Calu3 (cell line): ENCODE results near the gene ENOPH1. TPM values are rescaled to one million over a fixed set of nuclear protein-coding genes. Genes with fewer than 3 reads are reported as not detected.

Experiments
- BruUV-seq: library from RNA; stranded (reverse); fragments of 400-500 nt; replicated peaks from 2 replicates; lab custom pipeline; 2021; lab: Mats Ljungman, UMichigan
- CTCF ChIA-PET: fragments of 300-600 bp; sonication (Branson Sonifier 250); formaldehyde crosslinking; loops from one replicate; lab custom pipeline; 2022; ENCODE audit warnings: antibody characterized with exemption; lab: Charles Lee
- DNase-seq: peaks from one replicate; pipeline ENCODE4 v3.0.0; 2022
- H3K27ac Mint-ChIP-seq: one replicate; pipeline ENCODE4 v1.8.0; 2022; ENCODE audit warnings: mixed read lengths; ENCODE audit not compliant: unreplicated experiment
- H3K27me3 Mint-ChIP-seq: one replicate; pipeline ENCODE4 v1.8.0; 2022; ENCODE audit warnings: mixed read lengths; ENCODE audit not compliant: unreplicated experiment
- H3K36me3 Mint-ChIP-seq: one replicate; pipeline ENCODE4 v1.8.0; 2022; ENCODE audit warnings: mild to moderate bottlenecking, moderate library complexity, mixed read lengths; ENCODE audit not compliant: insufficient read depth, unreplicated experiment
- H3K4me1 Mint-ChIP-seq: one replicate; pipeline ENCODE4 v1.8.0; 2022; ENCODE audit warnings: mild to moderate bottlenecking, low read depth, mixed read lengths; ENCODE audit not compliant: unreplicated experiment
- H3K4me3 Mint-ChIP-seq: one replicate; pipeline ENCODE4 v1.8.0; 2022; ENCODE audit warnings: mild to moderate bottlenecking, low read depth, moderate library complexity, mixed read lengths; ENCODE audit not compliant: unreplicated experiment
- H3K9me3 Mint-ChIP-seq: one replicate; pipeline ENCODE4 v1.8.0; 2022; ENCODE audit warnings: low read depth, mixed read lengths; ENCODE audit not compliant: unreplicated experiment
- intact Hi-C: fragments of 100-400 bp; cut with micrococcal nuclease; formaldehyde crosslinking; loops from one replicate; pipeline ENCODE4 v1.10.0; 2022; ENCODE audit not compliant: unreplicated experiment
- total RNA-seq: library from RNA; stranded (reverse); gene quantifications from 2 replicates; pipeline ENCODE4 v1.2.3, GENCODE V29; 2022
- TF ChIP-seq, protein P1 (sequence below): fragments of 200-600 bp; IDR thresholded peaks from one replicate; pipeline ENCODE4 v1.8.0; 2022; ENCODE audit warnings: antibody characterized with exemption; ENCODE audit not compliant: unreplicated experiment

Gene ENOPH1
- total RNA-seq, 1 experiment from 2014 or later = 43.6 TPM

- peaks cover 20% of the 10 kb centered on the region for H3K36me3 Mint-ChIP-seq
- H3K4me3 Mint-ChIP-seq = no peak overlapping the region
- TF ChIP-seq, protein P1, sequence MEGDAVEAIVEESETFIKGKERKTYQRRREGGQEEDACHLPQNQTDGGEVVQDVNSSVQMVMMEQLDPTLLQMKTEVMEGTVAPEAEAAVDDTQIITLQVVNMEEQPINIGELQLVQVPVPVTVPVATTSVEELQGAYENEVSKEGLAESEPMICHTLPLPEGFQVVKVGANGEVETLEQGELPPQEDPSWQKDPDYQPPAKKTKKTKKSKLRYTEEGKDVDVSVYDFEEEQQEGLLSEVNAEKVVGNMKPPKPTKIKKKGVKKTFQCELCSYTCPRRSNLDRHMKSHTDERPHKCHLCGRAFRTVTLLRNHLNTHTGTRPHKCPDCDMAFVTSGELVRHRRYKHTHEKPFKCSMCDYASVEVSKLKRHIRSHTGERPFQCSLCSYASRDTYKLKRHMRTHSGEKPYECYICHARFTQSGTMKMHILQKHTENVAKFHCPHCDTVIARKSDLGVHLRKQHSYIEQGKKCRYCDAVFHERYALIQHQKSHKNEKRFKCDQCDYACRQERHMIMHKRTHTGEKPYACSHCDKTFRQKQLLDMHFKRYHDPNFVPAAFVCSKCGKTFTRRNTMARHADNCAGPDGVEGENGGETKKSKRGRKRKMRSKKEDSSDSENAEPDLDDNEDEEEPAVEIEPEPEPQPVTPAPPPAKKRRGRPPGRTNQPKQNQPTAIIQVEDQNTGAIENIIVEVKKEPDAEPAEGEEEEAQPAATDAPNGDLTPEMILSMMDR = no peak
- no TSS peak for BruUV-seq
- no peak for DNase-seq
- H3K27ac Mint-ChIP-seq = no peak overlapping the region
- H3K9me3 Mint-ChIP-seq = no peaks in the 10 kb centered on the region
- no peaks in the 10 kb centered on the region for H3K4me1 Mint-ChIP-seq
- intact Hi-C loops = no loop called here
- CTCF ChIA-PET = interaction anchor here (0.7 kb wide), 1 partner anchor 42 kb away, joined by 4 read pairs; no protein-coding TSS in a partner anchor
- no peaks in the 10 kb centered on the region for H3K27me3 Mint-ChIP-seq
These were observed 20.8 kb downstream of the ENOPH1 start for GRCh38 chr4:82450966-82451755.

DNA sequence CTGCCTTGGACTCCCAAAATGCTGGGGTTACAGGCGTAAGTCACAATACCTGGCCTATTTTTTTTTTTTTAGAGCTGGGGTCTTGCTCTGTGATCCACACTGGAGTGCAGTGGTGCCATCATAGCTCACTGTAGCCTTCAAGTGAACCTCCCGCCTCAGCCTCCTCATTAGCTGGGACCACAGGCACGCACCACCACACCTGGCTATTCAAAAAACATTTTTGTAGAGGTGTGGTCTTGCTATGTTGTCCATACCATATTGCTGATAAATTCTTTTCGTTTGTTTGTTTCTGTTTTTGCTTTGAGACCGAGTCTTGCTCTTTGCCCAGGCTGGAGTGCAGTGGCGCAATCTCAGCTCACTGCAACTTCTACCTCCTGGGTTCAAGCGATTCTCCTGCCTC is 21.6 kb downstream of the ENOPH1 start:
- BruUV-seq = no TSS peak
- TF ChIP-seq, protein P1 = no peak
- CTCF ChIA-PET = no interaction called here
- Mint-ChIP-seq H3K4me3 (no peak overlapping the region), H3K9me3 (no peaks in the 10 kb centered on the region), H3K4me1 (no peaks in the 10 kb centered on the region), H3K27me3 (no peaks in the 10 kb centered on the region), H3K36me3 (peaks cover 20% of the 10 kb centered on the region), H3K27ac (no peak overlapping the region)
- DNase-seq = no peak
- intact Hi-C loops = no loop called here

DNA sequence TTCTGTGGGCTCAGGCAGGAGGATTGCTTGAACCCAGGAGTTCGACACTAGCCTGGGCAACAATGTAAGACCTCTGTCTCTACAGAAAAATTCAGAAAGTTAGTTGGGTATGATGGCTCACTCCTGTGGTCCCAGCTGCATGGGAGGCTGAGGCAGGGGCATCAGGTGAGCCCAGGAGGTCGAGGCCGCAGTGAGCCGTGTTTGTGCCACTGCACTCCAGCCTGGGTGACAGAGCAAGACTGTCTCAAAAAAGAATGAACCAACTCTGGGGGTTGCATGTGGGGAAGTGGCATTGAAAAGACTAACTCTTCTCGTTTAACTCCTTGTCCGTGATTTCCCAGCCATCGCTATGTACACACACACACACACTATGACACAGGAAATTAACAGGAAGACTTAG is 26.9 kb downstream of the ENOPH1 start:
- no TSS peak for BruUV-seq
- CTCF ChIA-PET = no interaction called here
- no peaks in the 10 kb centered on the region for H3K4me1 Mint-ChIP-seq
- no peaks in the 10 kb centered on the region for H3K9me3 Mint-ChIP-seq
- TF ChIP-seq, protein P1 = no peak
- no peaks in the 10 kb centered on the region for H3K27me3 Mint-ChIP-seq
- intact Hi-C loops = no loop called here
- H3K4me3 Mint-ChIP-seq = no peak overlapping the region
- no peak overlapping the region for H3K27ac Mint-ChIP-seq
- peaks cover 10% of the 10 kb centered on the region for H3K36me3 Mint-ChIP-seq
- no peak for DNase-seq

GRCh38 chr4:82458729-82459128 is 28.3 kb downstream of the ENOPH1 start:
- H3K27ac Mint-ChIP-seq = no peak overlapping the region
- peaks cover 17% of the 10 kb centered on the region for H3K36me3 Mint-ChIP-seq
- H3K27me3 Mint-ChIP-seq = no peaks in the 10 kb centered on the region
- CTCF ChIA-PET = no interaction called here
- no peaks in the 10 kb centered on the region for H3K4me1 Mint-ChIP-seq
- TF ChIP-seq, protein P1 = no peak
- H3K4me3 Mint-ChIP-seq = no peak overlapping the region
- intact Hi-C loops = no loop called here
- DNase-seq = no peak
- BruUV-seq = no TSS peak
- no peaks in the 10 kb centered on the region for H3K9me3 Mint-ChIP-seq
